Astrocyte of the cerebellum (primary cell): ENCODE measurements around the gene MEDAG.

ENCODE experiments used
- DNase-seq: peaks from one replicate; pipeline ENCODE4 v3.0.0-alpha.2; 2011; ENCODE audit warnings: low read depth
- H3K4me3 ChIP-seq: 2 replicates; pipeline ENCODE4 v1.5.1; 2011; ENCODE audit warnings: mild to moderate bottlenecking, low read depth, low read length, moderate library complexity
- CTCF ChIP-seq: IDR thresholded peaks from 2 replicates; pipeline ENCODE4 v1.5.1; 2012; ENCODE audit warnings: low read length, low read depth, moderate library complexity, mild to moderate bottlenecking; ENCODE audit errors: missing control alignments
- in situ Hi-C: cut with HindIII; loops from 2 replicates; pipeline ENCODE4 v1.10.0; 2017; ENCODE audit warnings: low sequenced_read_pairs

MEDAG gene

GRCh38 chr13:30900952-30901749 is 4.9 kb upstream of the MEDAG start:
- in situ Hi-C loops = no loop called here
- no peak overlapping the region for H3K4me3 ChIP-seq
- DNase-seq = no peak
- no peak for TF ChIP-seq CTCF

GRCh38 chr13:30904043-30904442 is 2.0 kb upstream of the MEDAG start:
- DNase-seq = no peak
- no peak overlapping the region for H3K4me3 ChIP-seq
- in situ Hi-C loops = no loop called here
- TF ChIP-seq CTCF = no peak

- DNase-seq = no peak
- in situ Hi-C loops = no loop called here
- no peak for TF ChIP-seq CTCF
Observed at GRCh38 chr13:30906411-30907051, 460 bp downstream of the MEDAG start.

GRCh38 chr13:30907121-30907861 is 1.2 kb downstream of the MEDAG start:
- TF ChIP-seq CTCF = no peak
- in situ Hi-C loops = no loop called here
- H3K4me3 ChIP-seq = peak overlapping the region; percentile 24
- no peak for DNase-seq

More at GRCh38 chr13:30906411-30907051, 460 bp downstream of the MEDAG start:
- peak overlapping the region; percentile 24 for H3K4me3 ChIP-seq

GRCh38 chr13:30908416-30908980 is 2.4 kb downstream of the MEDAG start:
- DNase-seq = no peak
- in situ Hi-C loops = no loop called here
- TF ChIP-seq CTCF = no peak
- H3K4me3 ChIP-seq = no peak overlapping the region

- in situ Hi-C loops = no loop called here
- DNase-seq = no peak
- no peak overlapping the region for H3K4me3 ChIP-seq
- TF ChIP-seq CTCF = no peak
Observed at GRCh38 chr13:30910676-30911075, 4.6 kb downstream of the MEDAG start.
